Measurements from ENCODE around the gene GLT8D2. TPM values are rescaled to one million over a fixed set of nuclear protein-coding genes. Genes with fewer than 3 reads are reported as not detected.

GLT8D2 gene
- total and polyA plus RNA-seq, 7 donors: 1.6 to 53.2 (median 12.5) TPM

GRCh38 chr12:104012331-104012730 lies 37.7 kb downstream of the GLT8D2 start:
- Histone ChIP-seq H3K9me3 (no peaks in the 10 kb centered on the region), H3K4me1 (peaks cover 0 to under 1% (median 0%) of the 10 kb centered on the region in 4 donors), H3K27ac (no peak overlapping the region), H3K4me3 (no peak overlapping the region), H3K36me3 (peaks cover 0 to 25% (median 5%) of the 10 kb centered on the region in 4 donors), H3K27me3 (no peaks in the 10 kb centered on the region)
- TF ChIP-seq POLR2AphosphoS5 (IDR thresholded peaks at IDR 0.05): no peak
- TF ChIP-seq, protein P1, sequence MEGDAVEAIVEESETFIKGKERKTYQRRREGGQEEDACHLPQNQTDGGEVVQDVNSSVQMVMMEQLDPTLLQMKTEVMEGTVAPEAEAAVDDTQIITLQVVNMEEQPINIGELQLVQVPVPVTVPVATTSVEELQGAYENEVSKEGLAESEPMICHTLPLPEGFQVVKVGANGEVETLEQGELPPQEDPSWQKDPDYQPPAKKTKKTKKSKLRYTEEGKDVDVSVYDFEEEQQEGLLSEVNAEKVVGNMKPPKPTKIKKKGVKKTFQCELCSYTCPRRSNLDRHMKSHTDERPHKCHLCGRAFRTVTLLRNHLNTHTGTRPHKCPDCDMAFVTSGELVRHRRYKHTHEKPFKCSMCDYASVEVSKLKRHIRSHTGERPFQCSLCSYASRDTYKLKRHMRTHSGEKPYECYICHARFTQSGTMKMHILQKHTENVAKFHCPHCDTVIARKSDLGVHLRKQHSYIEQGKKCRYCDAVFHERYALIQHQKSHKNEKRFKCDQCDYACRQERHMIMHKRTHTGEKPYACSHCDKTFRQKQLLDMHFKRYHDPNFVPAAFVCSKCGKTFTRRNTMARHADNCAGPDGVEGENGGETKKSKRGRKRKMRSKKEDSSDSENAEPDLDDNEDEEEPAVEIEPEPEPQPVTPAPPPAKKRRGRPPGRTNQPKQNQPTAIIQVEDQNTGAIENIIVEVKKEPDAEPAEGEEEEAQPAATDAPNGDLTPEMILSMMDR (IDR thresholded peaks at IDR 0.05): no peak
- TF ChIP-seq EP300 (IDR thresholded peaks at IDR 0.05): no peak
- TF ChIP-seq POLR2A (IDR thresholded peaks at IDR 0.05): no peak
- no peak for DNase-seq
- intact Hi-C loops (cut with DNase I): no loop called here
- 70 to 71% methylated on average over 4 of the region's 4 CpGs for WGBS, 2 donors

DNA sequence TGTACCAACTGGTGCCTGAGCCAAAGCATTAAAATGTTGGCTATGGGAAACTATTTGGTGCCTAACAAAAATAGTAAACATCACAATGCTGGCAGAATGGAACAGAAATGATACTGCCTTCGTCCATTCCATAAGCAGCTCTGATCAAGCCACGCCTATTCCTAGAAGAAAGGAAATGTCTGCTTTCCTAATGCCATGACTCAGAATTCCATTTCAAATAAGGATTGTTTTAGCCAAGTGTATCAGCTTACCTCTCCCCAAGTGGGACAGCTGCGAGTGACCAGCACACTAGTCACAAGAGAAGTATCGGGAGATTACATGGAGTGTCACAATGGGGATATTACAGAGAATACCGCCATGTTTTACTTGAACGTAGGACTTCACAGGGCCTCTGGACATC lies 38.7 kb downstream of the GLT8D2 start:
- Histone ChIP-seq H3K27ac (no peak overlapping the region), H3K4me3 (no peak overlapping the region), H3K27me3 (no peaks in the 10 kb centered on the region), H3K36me3 (peaks cover 0 to 25% (median 5%) of the 10 kb centered on the region in 4 donors), H3K9me3 (no peaks in the 10 kb centered on the region), H3K4me1 (peaks cover 0 to 11% (median 5%) of the 10 kb centered on the region in 4 donors)
- no peak for DNase-seq
- 77 to 78% methylated on average over 6 of the region's 6 CpGs for WGBS, 2 donors
- TF ChIP-seq POLR2AphosphoS5 (IDR thresholded peaks at IDR 0.05) (peak in 1 of 4 donors; percentile 20), POLR2A (IDR thresholded peaks at IDR 0.05) (no peak)
- intact Hi-C loops (cut with DNase I): no loop called here

DNA sequence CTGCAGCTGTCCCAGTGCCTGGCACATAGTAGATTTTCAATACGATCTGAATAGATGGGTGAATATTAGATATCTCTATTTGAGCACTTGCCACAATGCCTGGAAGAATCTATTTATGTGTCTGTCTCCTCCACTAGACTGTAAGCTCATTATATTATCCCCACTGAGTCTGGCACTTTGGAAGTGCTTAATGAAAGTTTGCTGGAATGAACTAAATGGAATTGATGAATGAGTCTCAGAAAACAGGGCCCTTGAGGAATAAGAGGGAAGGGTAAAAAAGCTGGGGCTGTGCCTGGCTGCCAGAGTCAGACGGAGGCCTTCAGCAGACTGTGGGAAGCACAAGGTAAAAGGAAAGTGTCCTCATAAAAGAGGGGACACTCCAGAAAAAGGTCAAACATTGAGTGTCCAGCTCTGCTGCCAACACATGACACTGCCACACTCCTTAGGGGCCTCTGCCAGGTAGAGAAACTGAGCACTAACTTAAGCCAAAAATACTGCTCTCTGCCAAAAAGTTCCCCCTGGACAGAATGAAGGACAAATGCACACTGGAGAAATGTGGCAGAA lies 39.3 kb downstream of the GLT8D2 start:
- Histone ChIP-seq H3K27me3 (no peaks in the 10 kb centered on the region), H3K4me1 (peaks cover 0 to 11% (median 5%) of the 10 kb centered on the region in 4 donors), H3K36me3 (peaks cover 0 to 25% (median 5%) of the 10 kb centered on the region in 4 donors), H3K4me3 (no peak overlapping the region), H3K9me3 (no peaks in the 10 kb centered on the region), H3K27ac (no peak overlapping the region)
- DNase-seq: no peak
- 87 to 92% methylated on average over 2 of the region's 2 CpGs for WGBS, 2 donors
- TF ChIP-seq POLR2AphosphoS5 (IDR thresholded peaks at IDR 0.05) (no peak), POLR2A (IDR thresholded peaks at IDR 0.05) (no peak), EP300 (IDR thresholded peaks at IDR 0.05) (no peak)
- TF ChIP-seq, protein P1 (IDR thresholded peaks at IDR 0.05): no peak
- intact Hi-C loops (cut with DNase I): no loop called here

DNA sequence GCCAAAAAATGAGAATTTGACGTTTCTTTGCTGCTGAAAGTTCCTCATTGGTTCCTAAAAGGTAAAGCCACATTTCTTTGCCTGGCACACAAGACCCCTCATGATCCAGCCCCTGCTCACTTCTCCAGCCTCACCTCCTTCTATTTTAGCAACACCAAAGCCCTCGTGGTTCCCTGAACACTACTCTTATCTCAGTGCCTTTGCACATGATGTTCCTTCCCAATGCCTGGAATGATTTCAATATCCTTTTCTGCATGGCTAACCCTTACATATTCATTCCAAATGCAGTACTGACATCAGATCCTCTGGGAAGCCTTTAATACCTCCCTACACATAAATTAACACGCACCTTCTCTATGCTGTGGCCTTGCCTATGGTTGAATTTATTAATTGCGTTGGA lies 39.9 kb downstream of the GLT8D2 start:
- Histone ChIP-seq H3K4me1 (peaks cover 0 to 11% (median 5%) of the 10 kb centered on the region in 4 donors), H3K9me3 (no peaks in the 10 kb centered on the region), H3K36me3 (peaks cover 0 to 25% (median 5%) of the 10 kb centered on the region in 4 donors), H3K4me3 (no peak overlapping the region), H3K27me3 (no peaks in the 10 kb centered on the region), H3K27ac (no peak overlapping the region)
- TF ChIP-seq, protein P1 (IDR thresholded peaks at IDR 0.05): no peak
- WGBS, 2 donors: 90 to 96% methylated on average over 4 of the region's 4 CpGs
- no peak for DNase-seq
- intact Hi-C loops (cut with DNase I): no loop called here

- no peaks in the 10 kb centered on the region for H3K27me3 ChIP-seq
- no peaks in the 10 kb centered on the region for H3K36me3 ChIP-seq
- intact Hi-C loops (cut with DNase I): no loop called here
- TF ChIP-seq POLR2AphosphoS5 (IDR thresholded peaks at IDR 0.05) (no peak), POLR2A (IDR thresholded peaks at IDR 0.05) (no peak), EP300 (IDR thresholded peaks at IDR 0.05) (no peak)
- TF ChIP-seq, protein P1 (IDR thresholded peaks at IDR 0.05): no peak
- no peak overlapping the region for H3K4me3 ChIP-seq
- no peak overlapping the region for H3K27ac ChIP-seq
- DNase-seq: no peak
- 50 to 63% methylated on average over 3 of the region's 3 CpGs for WGBS, 2 donors
- H3K4me1 ChIP-seq: peaks cover 0 to 11% (median 5%) of the 10 kb centered on the region in 4 donors
- H3K9me3 ChIP-seq: no peaks in the 10 kb centered on the region
Measured at GRCh38 chr12:104006929-104007328, 43.1 kb downstream of the GLT8D2 start.
